ENCODE measurements around the gene LARGE1. TPM values are rescaled to one million over a fixed set of nuclear protein-coding genes. Genes with fewer than 3 reads are reported as not detected.

The LARGE1 gene
- total RNA-seq, 1 donor from 2014 or later: 2.4 TPM

DNA sequence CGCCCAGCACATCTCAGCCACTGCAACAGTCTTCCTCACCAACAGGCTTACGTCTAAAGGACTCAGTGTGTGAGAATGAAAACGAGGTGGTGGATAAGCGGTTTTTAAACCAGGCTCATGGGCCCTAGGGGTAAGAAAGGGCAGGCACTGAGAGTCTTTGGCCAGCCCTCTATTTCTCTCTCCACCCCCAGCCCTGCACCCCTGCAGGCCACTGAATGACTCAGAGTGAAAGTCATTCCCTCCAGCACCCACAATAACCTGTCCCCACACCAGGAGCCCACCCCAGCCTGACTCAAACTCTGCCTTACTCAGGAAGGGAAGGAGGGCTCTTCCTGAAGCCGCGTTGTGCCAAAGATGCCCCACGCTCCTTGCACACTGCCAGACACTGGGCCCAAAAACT is 72.0 kb downstream of the LARGE1 start:
- FAIRE-seq (no peak), DNase-seq (ENCODE audit: low read depth) (no peak)
- Histone ChIP-seq H3K4me3 (ENCODE audit: low read depth, low read length) (no peak overlapping the region), H3K36me3 (ENCODE audit: control insufficient read depth, insufficient read depth, low read length) (no peaks in the 10 kb centered on the region), H3K27me3 (ENCODE audit: control insufficient read depth, insufficient read depth, low read length) (no peaks in the 10 kb centered on the region)
- TF ChIP-seq, protein P1, sequence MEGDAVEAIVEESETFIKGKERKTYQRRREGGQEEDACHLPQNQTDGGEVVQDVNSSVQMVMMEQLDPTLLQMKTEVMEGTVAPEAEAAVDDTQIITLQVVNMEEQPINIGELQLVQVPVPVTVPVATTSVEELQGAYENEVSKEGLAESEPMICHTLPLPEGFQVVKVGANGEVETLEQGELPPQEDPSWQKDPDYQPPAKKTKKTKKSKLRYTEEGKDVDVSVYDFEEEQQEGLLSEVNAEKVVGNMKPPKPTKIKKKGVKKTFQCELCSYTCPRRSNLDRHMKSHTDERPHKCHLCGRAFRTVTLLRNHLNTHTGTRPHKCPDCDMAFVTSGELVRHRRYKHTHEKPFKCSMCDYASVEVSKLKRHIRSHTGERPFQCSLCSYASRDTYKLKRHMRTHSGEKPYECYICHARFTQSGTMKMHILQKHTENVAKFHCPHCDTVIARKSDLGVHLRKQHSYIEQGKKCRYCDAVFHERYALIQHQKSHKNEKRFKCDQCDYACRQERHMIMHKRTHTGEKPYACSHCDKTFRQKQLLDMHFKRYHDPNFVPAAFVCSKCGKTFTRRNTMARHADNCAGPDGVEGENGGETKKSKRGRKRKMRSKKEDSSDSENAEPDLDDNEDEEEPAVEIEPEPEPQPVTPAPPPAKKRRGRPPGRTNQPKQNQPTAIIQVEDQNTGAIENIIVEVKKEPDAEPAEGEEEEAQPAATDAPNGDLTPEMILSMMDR (IDR thresholded peaks at IDR 0.05; ENCODE audit: insufficient read depth, low read length, severe bottlenecking): no peak

- FAIRE-seq (peak; percentile 55), DNase-seq (ENCODE audit: low read depth) (no peak)
- H3K36me3 ChIP-seq (ENCODE audit: control insufficient read depth, insufficient read depth, low read length): no peaks in the 10 kb centered on the region
- H3K4me3 ChIP-seq (ENCODE audit: low read depth, low read length): no peak overlapping the region
- H3K27me3 ChIP-seq (ENCODE audit: control insufficient read depth, insufficient read depth, low read length): no peaks in the 10 kb centered on the region
- TF ChIP-seq, protein P1 (IDR thresholded peaks at IDR 0.05; ENCODE audit: insufficient read depth, low read length, severe bottlenecking): no peak
Observed at GRCh38 chr22:33844273-33844672, 76.0 kb downstream of the LARGE1 start.

DNA sequence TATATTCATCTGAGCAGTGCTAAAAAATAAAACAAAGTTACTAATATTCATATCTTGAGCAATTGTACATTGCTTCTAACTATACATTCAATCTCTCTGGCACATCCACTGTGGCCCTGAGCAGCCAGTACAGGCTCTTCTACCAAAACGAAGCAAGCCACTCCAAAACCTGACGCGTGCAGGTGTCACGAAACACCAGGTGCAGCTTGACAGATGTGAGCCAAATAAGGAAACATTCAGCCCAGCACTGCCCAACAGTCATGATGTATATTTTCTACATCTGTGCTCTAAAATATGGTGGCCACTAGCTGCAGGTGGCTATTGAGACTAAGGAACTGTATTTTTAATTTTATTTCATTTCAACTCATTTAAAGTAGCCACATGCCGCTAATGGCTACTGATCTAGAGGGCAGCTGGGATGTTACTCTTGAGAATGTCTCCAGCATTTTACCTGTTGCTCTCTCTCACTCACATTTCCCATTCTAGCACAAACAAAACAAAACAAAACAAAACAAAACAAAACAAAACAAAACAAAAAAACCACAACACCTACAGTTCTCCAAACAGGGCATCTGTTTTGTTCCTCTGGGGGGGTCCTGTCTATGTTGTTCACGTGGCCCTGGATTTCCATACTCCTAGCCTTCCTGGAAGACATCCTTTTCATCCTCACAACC is 77.7 kb downstream of the LARGE1 start:
- Histone ChIP-seq H3K27me3 (ENCODE audit: control insufficient read depth, insufficient read depth, low read length) (no peaks in the 10 kb centered on the region), H3K36me3 (ENCODE audit: control insufficient read depth, insufficient read depth, low read length) (no peaks in the 10 kb centered on the region), H3K4me3 (ENCODE audit: low read depth, low read length) (no peak overlapping the region)
- TF ChIP-seq, protein P1 (IDR thresholded peaks at IDR 0.05; ENCODE audit: insufficient read depth, low read length, severe bottlenecking): no peak
- FAIRE-seq (no peak), DNase-seq (ENCODE audit: low read depth) (no peak)

DNA sequence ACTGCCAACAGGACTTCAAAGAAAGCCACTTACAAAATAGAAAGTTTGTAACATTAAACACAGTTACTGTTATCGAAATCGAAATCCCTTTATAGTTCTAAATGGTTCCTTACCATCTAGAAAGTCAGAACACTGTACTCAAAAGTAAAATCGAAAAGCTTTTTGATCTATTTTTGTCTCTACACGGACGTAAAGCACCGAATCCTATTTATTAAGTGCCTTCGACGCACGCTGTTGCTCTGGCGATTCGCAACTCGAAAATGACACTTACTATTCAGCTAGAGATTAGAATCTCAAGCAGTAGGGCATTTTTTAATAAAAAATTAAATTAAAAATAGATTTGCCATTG is 78.3 kb downstream of the LARGE1 start:
- Histone ChIP-seq H3K4me3 (ENCODE audit: low read depth, low read length) (no peak overlapping the region), H3K27me3 (ENCODE audit: control insufficient read depth, insufficient read depth, low read length) (no peaks in the 10 kb centered on the region), H3K36me3 (ENCODE audit: control insufficient read depth, insufficient read depth, low read length) (no peaks in the 10 kb centered on the region)
- TF ChIP-seq, protein P1 (IDR thresholded peaks at IDR 0.05; ENCODE audit: insufficient read depth, low read length, severe bottlenecking): no peak
- DNase-seq (ENCODE audit: low read depth) (no peak), FAIRE-seq (no peak)

DNA sequence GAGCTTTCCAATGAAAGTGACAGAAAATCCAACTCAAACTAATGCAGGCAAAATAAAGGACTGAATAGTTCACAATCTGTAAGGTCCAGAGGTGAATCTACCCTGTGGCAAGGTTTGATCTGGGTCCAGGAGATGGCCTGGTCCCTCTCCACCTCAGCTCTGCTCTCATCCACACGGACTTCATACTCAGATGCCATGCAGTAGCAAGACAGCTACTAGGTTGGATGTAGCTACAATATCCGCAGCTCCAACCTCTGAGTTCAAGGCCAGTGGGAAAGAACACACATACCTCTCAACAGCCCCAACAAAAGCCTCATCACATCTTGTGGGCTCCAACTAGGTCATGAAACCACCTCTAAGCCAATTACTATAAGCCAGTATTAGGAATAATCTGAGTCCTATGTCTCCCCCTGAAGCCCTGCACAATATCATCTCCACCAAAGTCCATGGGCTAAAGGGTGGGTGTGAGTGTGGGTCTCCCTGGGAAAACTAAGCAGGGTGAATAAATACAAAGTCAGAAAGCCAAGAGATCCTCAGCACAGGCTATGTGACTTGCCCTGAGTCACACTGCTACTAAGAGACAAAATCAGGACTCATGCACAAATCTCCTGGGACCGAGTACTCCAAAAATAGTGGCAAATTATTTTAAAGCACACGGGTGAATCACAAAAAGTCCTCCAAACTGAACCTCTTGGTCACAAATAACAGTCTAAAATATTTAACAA is 78.8 kb downstream of the LARGE1 start:
- H3K36me3 ChIP-seq (ENCODE audit: control insufficient read depth, insufficient read depth, low read length): no peaks in the 10 kb centered on the region
- no peaks in the 10 kb centered on the region for H3K27me3 ChIP-seq (ENCODE audit: control insufficient read depth, insufficient read depth, low read length)
- no peak for DNase-seq (ENCODE audit: low read depth)
- TF ChIP-seq, protein P1 (IDR thresholded peaks at IDR 0.05; ENCODE audit: insufficient read depth, low read length, severe bottlenecking): no peak
- no peak for FAIRE-seq
- no peak overlapping the region for H3K4me3 ChIP-seq (ENCODE audit: low read depth, low read length)
